Measurements from ENCODE around the gene GJD3.
A peak's percentile ranks its signal among the peaks of the same experiment; 100 is the strongest.

GJD3 gene

DNA sequence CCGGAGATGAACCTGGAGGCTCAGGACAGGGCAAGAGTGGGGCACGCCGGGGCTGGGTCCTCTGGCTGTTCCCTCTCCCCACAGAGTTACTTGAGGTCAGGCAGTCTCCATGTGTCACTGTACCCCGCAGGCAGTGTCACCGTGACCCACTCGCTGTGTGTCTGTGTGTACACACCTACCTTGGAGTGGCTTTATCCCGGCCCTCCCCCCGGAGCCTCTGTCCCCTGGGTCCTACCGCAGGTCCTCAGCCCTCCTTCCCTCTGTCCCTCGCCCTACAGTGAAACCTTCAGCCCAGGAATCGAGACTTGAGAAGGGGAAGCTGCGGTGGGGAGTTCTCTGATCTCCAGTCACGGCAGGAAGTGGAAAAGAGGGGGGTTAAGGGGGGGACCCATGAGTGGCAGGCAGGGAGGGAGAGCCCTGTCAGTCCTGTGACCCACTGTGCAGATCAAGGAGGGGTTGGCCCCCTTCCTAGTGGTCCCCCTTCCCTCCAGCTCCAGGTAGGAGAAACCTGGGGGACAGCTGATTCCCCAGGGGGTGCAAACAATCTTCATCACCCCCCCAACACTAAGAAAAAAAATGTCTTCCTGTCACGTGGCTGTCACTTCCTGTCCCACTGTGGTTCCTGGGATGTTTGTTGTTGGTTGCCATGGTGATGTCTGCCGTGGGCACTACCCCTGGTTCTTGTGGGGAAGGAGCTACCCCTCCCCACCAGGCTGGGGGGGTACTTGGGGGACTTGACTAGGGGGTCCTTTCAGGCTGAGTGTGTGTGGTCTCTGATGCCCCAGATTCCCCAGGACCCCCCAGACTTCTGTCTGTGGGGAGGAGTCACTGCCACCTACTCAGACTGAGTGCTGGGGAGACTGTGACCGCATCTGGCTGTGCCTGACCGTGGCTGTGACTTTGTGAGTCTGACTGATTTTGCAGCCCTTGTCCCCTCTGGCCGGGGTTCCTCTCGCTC is 41.9 kb downstream of the GJD3 start:
- peak; percentile 81 for DNase-seq (ENCODE audit: low read depth)

DNA sequence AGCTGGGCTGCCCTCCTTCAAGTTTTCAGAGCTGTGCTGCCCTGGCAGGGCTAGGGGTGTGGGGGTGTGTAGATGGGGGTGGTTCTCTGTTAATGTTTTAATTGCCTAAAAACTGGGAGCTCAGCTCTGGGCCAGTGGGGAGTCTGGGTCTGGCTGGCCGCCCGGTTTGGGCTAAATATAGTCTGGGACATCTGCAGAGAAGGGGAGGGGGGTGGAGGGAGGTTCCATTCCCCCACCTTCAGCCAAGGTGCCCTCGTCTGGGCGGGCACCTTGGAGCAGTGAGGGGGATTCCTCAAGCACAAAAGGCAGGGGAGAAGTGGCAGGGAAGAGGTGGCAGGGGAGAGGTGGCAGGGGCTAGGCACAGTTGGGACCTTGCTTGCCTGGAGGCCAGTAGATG is 42.6 kb downstream of the GJD3 start:
- no peak for DNase-seq (ENCODE audit: low read depth)

DNA sequence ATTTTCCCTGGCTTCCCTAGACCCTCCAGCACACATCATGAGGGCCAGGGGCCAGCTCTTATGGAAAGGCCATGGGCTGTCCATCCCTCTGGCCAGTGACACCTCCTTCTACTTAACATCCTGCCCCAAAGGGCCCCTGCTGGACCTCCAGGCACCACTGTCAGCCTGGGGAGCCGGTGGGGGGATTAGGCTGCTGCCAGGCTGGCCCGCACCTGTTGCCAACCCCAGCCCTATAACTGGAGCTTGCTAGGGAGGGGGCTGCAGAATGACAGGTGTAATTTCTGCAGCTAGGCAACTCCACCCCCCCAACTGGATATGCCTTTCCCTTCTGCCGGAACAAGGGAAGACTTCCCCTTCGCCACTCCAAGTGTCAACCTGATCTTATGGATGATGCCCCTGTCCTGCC is 43.0 kb downstream of the GJD3 start:
- DNase-seq (ENCODE audit: low read depth), result no peak

DNA sequence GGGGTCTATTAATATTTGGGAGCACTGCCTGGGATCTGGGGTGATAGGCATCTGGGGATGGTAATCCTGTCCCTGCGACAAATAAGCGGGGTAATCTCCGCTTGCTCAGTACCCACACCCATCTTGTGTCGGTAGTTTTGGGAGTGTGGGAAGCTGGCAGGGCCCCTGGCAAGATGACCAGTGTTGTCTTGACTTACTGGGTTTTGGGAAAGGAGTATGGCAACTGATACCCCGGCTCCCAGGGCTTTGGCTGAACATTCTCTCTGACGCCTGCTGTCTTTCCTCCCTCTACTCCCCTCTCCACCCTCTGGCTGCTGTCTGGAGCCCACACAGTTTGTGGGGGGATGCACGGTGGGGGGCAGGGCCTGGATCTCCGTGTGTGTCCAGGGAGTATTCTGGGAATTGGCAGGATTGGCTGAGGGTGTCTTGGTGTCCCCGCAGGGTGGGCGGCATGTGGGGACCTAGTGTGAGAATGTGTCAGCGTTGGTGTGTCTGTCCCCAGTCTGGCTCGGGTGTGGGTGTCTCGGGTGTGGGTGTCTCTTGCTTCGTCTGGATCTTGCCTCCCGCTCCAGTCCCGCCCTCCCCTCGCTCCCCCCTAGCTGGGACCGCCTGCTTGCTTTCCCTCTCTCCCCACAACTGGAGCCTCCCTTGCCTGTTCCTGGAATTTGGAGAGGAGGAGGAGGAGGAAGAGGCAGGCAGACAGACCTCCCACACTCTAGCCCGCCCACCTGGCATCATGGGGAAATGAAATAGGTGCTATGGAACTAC is 43.6 kb downstream of the GJD3 start:
- DNase-seq (ENCODE audit: low read depth), result peak; percentile 61

DNA sequence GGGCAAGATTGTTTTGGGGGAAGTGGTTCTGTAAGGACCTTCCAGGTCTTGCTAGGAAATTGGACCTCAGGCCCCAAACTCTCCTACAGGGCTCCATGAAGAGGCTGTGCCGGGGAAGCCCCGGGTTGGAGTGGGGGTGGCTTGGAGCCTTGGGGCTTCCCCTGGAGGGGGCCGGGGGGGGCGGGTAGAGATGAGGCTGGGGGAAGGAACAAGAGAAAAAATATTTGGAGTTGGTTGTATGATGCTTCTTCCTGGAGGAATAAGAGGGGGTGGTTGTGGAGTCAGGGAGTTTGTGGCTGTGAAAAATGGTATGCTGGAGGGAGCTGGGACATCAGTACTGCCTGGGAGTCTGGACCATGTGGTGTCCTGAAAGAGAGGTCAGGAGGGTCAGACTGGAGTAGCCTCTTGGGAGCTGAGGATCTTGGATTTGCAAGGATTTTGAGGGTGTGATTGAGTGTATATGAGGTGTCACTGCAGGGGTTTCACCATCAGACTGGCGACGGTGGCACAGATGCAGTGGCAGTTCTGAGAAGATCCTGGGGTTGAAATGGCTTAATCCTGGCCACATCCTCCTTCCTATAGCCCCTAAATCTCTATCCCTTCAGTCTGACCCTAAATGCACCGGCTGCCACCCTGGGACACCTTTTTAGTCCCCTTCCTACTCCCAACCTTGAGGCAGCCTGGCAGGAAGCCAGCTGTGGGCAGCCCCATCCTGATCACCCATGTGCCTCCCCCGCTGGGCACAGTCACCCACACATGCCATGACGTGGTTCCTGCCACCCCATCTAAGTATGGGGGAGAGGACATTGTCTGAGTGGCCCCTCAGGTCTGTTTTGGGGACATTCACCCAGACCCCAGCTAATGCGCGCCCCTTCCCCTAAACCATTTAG is 44.6 kb downstream of the GJD3 start:
- no peak for DNase-seq (ENCODE audit: low read depth)

DNA sequence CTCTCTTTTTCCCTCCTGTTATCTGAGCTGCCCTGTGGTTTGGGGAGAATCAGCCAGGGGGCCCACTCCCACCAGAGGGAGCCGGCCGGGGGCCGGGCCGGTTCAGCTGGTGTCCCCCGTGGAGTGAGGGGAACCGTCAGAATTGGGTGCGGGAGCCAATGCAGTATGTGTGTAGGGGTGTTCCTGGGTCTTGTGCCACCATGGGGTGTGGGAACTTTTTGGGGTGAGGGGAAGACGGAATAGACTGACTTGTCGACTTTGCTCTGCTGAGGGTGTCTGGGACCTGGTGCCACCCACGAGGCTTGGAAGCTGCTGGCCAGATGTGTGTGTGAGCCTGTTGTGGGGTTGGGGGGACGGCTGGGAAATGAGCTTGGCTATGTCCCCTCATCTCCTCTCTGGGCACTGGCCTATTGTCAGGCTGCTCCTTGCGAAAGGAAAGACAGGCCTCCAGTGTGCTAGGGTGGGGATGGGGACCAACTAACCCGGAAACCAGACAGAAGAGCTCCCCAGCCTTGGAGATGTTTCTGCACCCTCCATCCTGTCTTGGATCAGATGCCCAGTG is 45.6 kb downstream of the GJD3 start:
- DNase-seq (ENCODE audit: low read depth), result no peak

DNA sequence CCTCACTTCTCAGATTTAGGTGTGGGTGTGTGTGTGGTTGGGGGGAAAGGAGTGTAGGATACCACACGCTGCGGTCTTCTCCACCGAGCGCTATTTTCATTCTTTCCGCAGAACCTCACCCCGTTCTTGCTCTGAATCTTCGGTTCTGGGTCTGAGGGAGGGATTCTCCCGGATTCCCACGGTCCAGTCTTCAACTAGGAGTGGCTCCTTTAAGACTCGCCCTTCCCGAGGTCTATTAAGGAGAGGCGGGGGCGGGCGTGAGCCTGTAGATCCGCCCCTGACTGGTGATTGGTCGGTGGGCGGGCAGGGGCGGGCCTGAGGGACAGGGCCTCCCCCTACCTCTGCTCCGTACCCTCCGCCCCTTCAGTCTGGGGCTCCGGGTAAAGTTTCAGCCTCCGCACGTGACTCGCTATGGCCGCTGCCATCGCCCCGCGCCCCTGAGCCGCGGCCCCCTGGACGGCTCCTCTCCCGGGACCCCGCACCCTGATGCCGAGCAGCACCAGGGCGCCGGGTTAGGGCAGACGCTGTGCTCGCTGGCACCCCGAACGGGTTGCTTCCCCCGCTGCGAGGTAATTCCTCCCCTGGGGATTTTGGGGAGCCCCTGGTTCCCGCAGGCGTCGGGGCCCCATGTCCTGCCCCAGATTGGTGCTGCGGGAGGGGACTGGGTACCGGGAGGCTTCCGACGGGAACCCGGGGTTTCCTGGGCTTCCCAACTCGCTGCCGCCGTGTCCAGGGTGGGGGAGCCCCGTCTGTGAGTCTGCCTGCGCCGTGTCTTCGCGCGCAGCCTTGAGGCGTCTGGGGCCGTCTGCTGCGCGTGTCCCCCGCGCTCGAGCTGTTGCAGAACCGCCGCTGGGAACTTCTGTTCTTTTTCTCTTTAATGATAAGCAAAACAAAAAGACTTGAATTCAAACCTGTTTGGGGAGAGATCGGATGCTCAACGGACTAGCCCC is 46.4 kb downstream of the GJD3 start:
- peak; percentile 96 for DNase-seq (ENCODE audit: low read depth)

DNA sequence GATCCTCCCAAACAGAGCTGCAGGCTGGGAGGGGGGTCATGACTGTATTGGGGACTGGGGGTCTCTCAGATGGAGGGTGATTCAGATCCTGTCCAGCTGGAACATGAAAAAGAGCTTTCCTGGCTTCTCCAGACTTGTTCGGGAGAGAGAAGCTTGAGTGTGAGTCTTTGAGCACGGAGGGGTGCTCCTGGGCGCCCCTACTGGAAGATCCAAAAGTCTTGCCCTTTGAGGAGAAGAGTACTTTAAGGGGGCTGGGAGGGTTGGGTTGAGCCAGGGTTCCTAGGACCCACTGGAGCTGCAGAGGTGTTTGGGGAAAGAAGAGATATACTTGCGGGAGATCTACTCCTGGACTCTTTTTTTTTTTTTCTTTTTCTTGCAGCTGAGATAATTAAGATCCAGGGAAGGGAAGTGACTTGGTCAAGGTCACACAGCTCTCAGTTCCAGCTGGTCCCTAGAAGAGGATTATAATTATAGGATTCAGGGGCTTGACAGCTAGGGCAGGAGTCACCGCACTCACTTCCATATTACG is 47.1 kb downstream of the GJD3 start:
- DNase-seq (ENCODE audit: low read depth), result peak; percentile 60

DNA sequence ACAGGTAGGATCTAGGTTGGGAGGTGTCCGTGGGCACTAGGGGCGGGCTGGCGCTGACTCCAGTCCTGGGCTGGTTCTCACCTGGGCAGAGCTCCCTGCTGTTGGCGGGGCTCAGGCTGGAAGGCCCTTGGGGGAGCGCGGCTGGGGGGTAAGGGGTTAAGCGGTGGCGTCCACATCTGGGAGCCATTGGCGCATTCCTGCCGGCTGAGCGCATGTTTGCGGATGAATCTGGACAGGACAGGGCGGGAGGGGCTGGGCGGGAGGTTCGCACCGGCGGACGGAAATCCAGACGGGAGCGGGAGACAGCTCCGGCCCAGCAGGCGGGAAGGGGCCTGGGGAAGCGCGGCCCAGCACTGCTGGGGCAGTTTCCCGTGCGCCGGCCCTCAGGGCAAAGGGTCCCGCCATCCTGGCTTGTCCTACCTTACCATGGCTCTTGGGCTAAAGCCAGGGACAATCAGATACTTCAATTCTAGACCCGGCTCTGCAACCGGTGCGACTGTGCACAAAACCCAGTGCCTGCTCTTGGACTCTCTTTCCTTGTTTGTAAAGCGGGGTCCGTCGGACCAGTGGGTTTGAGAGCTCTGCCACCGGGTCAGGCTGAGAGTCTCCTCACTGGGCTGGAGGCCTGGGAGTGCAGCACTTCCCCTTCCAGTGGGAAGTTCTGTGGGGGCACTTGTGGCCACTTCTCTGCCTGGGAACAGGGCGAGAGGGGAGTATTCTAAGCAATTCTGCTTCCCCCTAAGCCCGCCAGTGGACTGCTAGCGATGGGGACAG is 47.8 kb downstream of the GJD3 start:
- DNase-seq (ENCODE audit: low read depth), result peak; percentile 78

DNA sequence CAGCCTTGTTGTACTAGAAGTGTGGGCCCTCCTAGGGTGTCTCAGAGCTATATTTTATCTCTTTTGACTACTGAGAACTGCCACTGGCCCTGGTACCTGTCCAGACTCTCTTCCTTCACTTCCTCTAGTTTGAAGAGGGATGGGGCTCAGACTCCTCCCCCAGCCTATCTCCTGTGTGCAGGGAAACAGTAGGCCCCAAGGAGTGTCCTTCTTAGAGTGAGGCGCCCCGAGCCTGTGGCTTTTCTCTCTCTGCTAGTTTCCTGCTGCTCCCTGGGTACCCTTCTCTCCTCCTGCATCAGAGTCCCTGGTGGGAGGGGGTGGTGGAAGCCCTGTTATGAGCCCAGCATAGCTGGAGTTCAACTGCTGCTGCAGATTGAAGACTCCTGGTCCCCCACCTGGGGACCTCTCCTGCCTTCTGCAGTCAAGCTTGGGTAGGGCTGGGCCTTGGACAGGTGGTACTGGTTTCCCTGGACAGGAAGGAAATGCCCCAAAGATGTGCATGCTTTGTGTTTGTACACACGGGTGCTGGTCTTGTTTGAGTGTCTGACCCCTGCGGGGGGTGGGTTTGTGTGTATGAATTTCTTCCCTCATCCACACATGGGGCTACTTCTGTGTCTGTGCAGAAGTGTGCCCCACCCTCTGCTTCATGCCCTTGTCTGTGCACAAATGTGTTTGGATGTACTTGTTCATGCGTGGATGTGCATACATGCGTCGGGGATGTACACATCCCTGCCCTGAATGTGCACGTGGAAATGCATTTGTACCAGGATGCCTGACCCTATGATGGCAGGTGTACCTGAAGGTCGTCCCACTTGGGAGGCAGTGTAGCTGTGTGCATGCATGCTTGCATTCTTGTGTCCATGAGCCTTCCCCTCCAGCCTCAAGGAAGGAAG is 48.6 kb downstream of the GJD3 start:
- DNase-seq (ENCODE audit: low read depth), result no peak

DNA sequence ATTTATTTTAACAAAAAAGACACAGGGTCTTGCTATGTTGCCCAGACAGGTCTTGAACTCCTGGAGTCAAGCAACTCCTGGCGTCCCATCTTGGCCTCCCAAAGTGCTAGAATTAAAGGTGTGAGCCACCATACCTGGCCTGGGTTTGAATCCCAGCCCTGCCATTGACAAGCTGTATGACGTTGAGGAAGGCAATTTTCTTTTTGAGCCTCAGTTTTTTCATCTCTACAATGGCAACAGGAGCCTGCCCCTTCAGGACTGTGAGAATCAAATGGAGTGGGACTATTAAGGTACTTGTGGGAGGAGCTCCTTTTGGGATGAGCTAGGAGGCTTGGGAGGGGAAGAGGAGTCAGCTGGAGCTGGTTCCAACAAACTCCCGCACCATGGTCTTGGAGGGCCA is 49.3 kb downstream of the GJD3 start:
- no peak for DNase-seq (ENCODE audit: low read depth)

DNA sequence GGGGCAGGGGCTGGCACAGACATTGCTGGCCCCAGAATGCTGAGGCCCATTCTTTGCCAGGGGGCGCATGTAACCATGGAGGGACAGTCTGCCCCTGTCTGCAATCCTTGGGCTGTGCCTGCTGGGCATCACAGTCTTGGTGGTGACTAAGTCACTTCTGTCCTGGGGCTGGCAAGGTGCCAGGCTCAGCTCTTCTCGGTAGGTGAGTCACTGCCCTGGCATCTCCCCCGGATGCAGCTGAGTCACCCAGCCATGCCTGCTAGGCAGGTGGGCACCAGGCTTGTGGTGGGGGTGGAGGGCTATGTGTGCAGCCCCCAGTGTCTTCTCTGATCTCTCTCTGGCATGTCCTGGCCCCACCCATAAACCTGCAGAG is 50.0 kb downstream of the GJD3 start:
- DNase-seq (ENCODE audit: low read depth), result peak; percentile 84

DNA sequence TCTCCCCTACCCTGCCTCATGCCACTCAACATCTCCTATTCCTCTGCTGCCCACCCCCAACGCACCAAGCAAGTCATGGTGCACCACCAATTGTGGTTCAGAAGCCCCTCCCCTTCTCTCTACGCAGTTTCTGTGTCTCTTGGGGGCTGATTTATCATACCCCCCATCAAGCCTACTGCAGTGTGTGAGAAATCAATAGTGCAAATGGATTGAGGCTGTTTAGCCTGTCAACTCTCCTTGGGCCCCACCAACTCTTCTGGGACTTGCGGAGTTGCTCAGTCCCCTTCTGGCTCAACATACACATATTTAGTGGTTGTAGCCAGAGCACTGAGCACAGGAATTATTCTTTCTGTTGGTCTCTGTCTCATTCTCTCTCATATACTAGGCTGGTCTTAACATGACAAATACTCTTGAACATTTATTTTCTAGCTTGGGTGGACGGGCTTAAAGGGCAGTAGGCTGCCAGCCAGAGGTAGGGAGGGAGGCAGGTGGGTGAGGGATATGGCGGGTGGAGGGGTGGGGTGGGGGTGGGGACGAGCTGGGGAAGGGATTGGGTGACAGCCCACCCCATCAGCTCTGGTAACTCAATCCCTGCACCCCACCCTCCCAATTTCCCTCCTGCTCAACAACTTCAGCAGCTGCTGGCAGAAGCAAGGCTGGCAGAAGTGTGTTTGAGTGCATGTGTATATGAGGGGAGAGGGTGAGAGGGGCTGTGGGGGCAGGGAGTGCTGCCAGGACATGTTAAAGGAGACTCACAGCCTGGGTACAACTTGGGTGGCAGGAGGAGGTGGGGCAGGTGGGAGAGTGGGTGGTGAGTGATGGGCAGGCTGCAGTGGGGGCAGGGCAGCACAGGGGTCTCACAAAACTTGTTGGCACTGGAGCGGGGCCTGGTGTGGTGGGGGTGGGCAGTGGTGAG is 50.6 kb downstream of the GJD3 start:
- DNase-seq (ENCODE audit: low read depth), result no peak

All from fibroblast of gingiva (primary cell).